DOHH2 (cell line): ENCODE data around the gene TRABD2A.

Source experiments
- H3F3A ChIP-seq: fragments of 200-600 bp; sonication (generic), shearing (Covaris generic); 2 replicates; pipeline ENCODE4 v1.6.0; 2016; ENCODE audit warnings: antibody characterized with exemption, mild to moderate bottlenecking; ENCODE audit not compliant: control insufficient read depth, insufficient read depth
- H3K27ac ChIP-seq: fragments of 200-600 bp; sonication (generic); 2 replicates; pipeline ENCODE4 v1.5.1; 2014; ENCODE audit warnings: low read depth, mild to moderate bottlenecking, low read length, moderate library complexity
- H3K27me3 ChIP-seq: fragments of 200-600 bp; sonication (generic); 2 replicates; pipeline ENCODE4 v1.6.1; 2014; ENCODE audit warnings: mild to moderate bottlenecking, low read length, mixed read lengths; ENCODE audit not compliant: control insufficient read depth
- H3K36me3 ChIP-seq: fragments of 200-600 bp; sonication (generic); 2 replicates; pipeline ENCODE4 v1.6.1; 2014; ENCODE audit warnings: mild to moderate bottlenecking, low read length, moderate library complexity, mixed read lengths; ENCODE audit not compliant: control insufficient read depth
- H3K4me1 ChIP-seq: fragments of 200-600 bp; sonication (generic); 2 replicates; pipeline ENCODE4 v1.6.1; 2014; ENCODE audit warnings: mild to moderate bottlenecking, low read length, mixed read lengths; ENCODE audit not compliant: control insufficient read depth
- H3K4me2 ChIP-seq: fragments of 200-600 bp; sonication (generic); 2 replicates; pipeline ENCODE4 v1.6.0; 2014; ENCODE audit warnings: mild to moderate bottlenecking, low read length, moderate library complexity
- H3K4me3 ChIP-seq: fragments of 200-600 bp; sonication (generic); 2 replicates; pipeline ENCODE4 v1.5.1; 2014; ENCODE audit warnings: mild to moderate bottlenecking, low read length, mixed read lengths
- H3K79me2 ChIP-seq: fragments of 200-600 bp; sonication (generic); 2 replicates; pipeline ENCODE4 v1.6.1; 2014; ENCODE audit warnings: mild to moderate bottlenecking, low read length, mixed read lengths; ENCODE audit not compliant: control insufficient read depth
- H3K9me2 ChIP-seq: fragments of 200-600 bp; sonication (generic); replicated peaks from 2 replicates; pipeline ENCODE4 v1.6.1; 2014; ENCODE audit warnings: mild to moderate bottlenecking, low read length, mixed read lengths; ENCODE audit not compliant: control insufficient read depth
- H3K9me3 ChIP-seq: fragments of 200-600 bp; sonication (generic); 2 replicates; pipeline ENCODE4 v1.6.1; 2014; ENCODE audit warnings: antibody characterized with exemption, low read length, mixed read lengths; ENCODE audit not compliant: control insufficient read depth, insufficient read depth
- H4K20me1 ChIP-seq: fragments of 200-600 bp; sonication (generic); 2 replicates; pipeline ENCODE4 v1.6.0; 2014; ENCODE audit warnings: low read depth, mild to moderate bottlenecking, antibody characterized with exemption, low read length, moderate library complexity; ENCODE audit not compliant: control insufficient read depth, insufficient read depth
- CTCF ChIP-seq: fragments of 200-600 bp; sonication (generic); IDR thresholded peaks from one replicate; pipeline ENCODE4 v1.5.1; 2014; ENCODE audit warnings: antibody characterized with exemption, mild to moderate bottlenecking, low read depth, low read length; ENCODE audit not compliant: poor library complexity, severe bottlenecking
- EZH2phosphoT487 ChIP-seq: fragments of 200-600 bp; sonication (generic); IDR thresholded peaks from 2 replicates; pipeline ENCODE4 v1.6.1; 2017; ENCODE audit warnings: borderline replicate concordance, mild to moderate bottlenecking, antibody characterized with exemption, low read length, moderate library complexity, mixed read lengths

Gene TRABD2A

GRCh38 chr2:84925336-84925723 is 44.4 kb upstream of the TRABD2A start:
- no peaks in the 10 kb centered on the region for H4K20me1 ChIP-seq
- H3K27ac ChIP-seq = peak overlapping the region; percentile 58
- H3K9me3 ChIP-seq = peaks cover 4% of the 10 kb centered on the region; the same call in 1 of the 2 replicates
- peaks cover 3% of the 10 kb centered on the region; the same call in 1 of the 2 replicates for H3K36me3 ChIP-seq
- no peaks in the 10 kb centered on the region for H3K27me3 ChIP-seq
- TF ChIP-seq EZH2phosphoT487 (no peak), CTCF (no peak)
- peaks cover 18% of the 10 kb centered on the region for H3F3A ChIP-seq
- peaks cover 11% of the 10 kb centered on the region for H3K79me2 ChIP-seq
- H3K4me1 ChIP-seq = peaks cover 62% of the 10 kb centered on the region
- no peaks in the 10 kb centered on the region for H3K9me2 ChIP-seq
- H3K4me3 ChIP-seq = peak overlapping the region; percentile 54
- peak overlapping the region; percentile 57 for H3K4me2 ChIP-seq

GRCh38 chr2:84924173-84925106 is 43.6 kb upstream of the TRABD2A start:
- Histone ChIP-seq H3K36me3 (peaks cover 3% of the 10 kb centered on the region; the same call in 1 of the 2 replicates), H3K27ac (peak overlapping the region; percentile 58), H3K4me2 (peak overlapping the region; percentile 57), H3K9me3 (peaks cover 4% of the 10 kb centered on the region; the same call in 1 of the 2 replicates), H3K4me1 (peaks cover 71% of the 10 kb centered on the region), H4K20me1 (no peaks in the 10 kb centered on the region), H3F3A (peaks cover 22% of the 10 kb centered on the region), H3K27me3 (no peaks in the 10 kb centered on the region), H3K4me3 (peak overlapping the region; percentile 19), H3K9me2 (no peaks in the 10 kb centered on the region), H3K79me2 (peaks cover 11% of the 10 kb centered on the region)
- TF ChIP-seq EZH2phosphoT487 (no peak), CTCF (no peak)

GRCh38 chr2:84923009-84923408 is 42.1 kb upstream of the TRABD2A start:
- TF ChIP-seq CTCF (no peak), EZH2phosphoT487 (no peak)
- Histone ChIP-seq H3K79me2 (peaks cover 7% of the 10 kb centered on the region), H3K9me3 (peaks cover 4% of the 10 kb centered on the region; the same call in 1 of the 2 replicates), H3K4me2 (no peak overlapping the region), H3K4me3 (no peak overlapping the region), H3K4me1 (peaks cover 84% of the 10 kb centered on the region), H3K27me3 (no peaks in the 10 kb centered on the region), H3K36me3 (peaks cover 3% of the 10 kb centered on the region; the same call in 1 of the 2 replicates), H4K20me1 (no peaks in the 10 kb centered on the region), H3K9me2 (no peaks in the 10 kb centered on the region), H3F3A (peaks cover 22% of the 10 kb centered on the region), H3K27ac (no peak overlapping the region)
